H1 (cell line): ENCODE measurements around the gene ZNF48. TPM values are rescaled to one million over a fixed set of nuclear protein-coding genes. Genes with fewer than 3 reads are reported as not detected.

Source experiments
- CTCF ChIA-PET: fragments of 300-600 bp; sonication (Branson Sonifier 250); formaldehyde crosslinking; loops from one replicate; lab custom pipeline; 2021; ENCODE audit not compliant: partially characterized antibody; lab: Charles Lee
- POLR2A ChIA-PET: fragments of 300-600 bp; sonication (Branson Sonifier 250); formaldehyde crosslinking; loops from one replicate; lab custom pipeline; 2021; ENCODE audit warnings: inconsistent platforms; ENCODE audit not compliant: partially characterized antibody; lab: Charles Lee
- DNase-seq, 2 experiments: peaks; one replicate each; pipeline versions ENCODE4 v3.0.0 to v3.0.0-alpha.2; 2010 to 2022; ENCODE audit warnings: low spot score in 2 of 2, low read depth in 1 of 2, mixed read lengths in 1 of 2
- FAIRE-seq: peaks from 2 replicates; lab custom pipeline; 2011; peaks lifted over from hg19 to GRCh38; lab: Jason Lieb, UNC
- H2AFZ ChIP-seq: 2 replicates; pipeline ENCODE4 v1.8.1; 2012; ENCODE audit warnings: low read length, inconsistent platforms
- H2AK5ac ChIP-seq: 2 replicates; pipeline ENCODE4 v1.6.1; 2013; ENCODE audit warnings: low read depth, low read length
- H2BK120ac ChIP-seq: replicated peaks from 2 replicates; pipeline ENCODE3; 2013; ENCODE audit warnings: low read depth, low read length, inconsistent platforms
- H2BK12ac ChIP-seq: 2 replicates; pipeline ENCODE4 v1.6.1; 2013; ENCODE audit warnings: low read depth, low read length
- H2BK15ac ChIP-seq: 2 replicates; pipeline ENCODE4 v1.6.1; 2013; ENCODE audit warnings: low read length
- H2BK20ac ChIP-seq: 2 replicates; pipeline ENCODE4 v1.6.1; 2013; ENCODE audit warnings: low read length
- H2BK5ac ChIP-seq: 2 replicates; pipeline ENCODE4 v1.6.1; 2013; ENCODE audit warnings: low read depth, low read length
- H3K14ac ChIP-seq: 2 replicates; pipeline ENCODE4 v1.6.1; 2013; ENCODE audit warnings: inconsistent platforms; ENCODE audit not compliant: insufficient read length
- H3K18ac ChIP-seq: 2 replicates; pipeline ENCODE4 v1.6.1; 2013; ENCODE audit warnings: low read length; ENCODE audit errors: extremely low read depth
- H3K23ac ChIP-seq: 2 replicates; pipeline ENCODE4 v1.6.1; 2013; ENCODE audit warnings: inconsistent platforms; ENCODE audit not compliant: insufficient read length
- H3K23me2 ChIP-seq: 2 replicates; pipeline ENCODE4 v1.6.1; 2013; ENCODE audit warnings: low read depth, low read length
- H3K27ac ChIP-seq: 2 replicates; pipeline ENCODE4 v1.6.1; 2011; ENCODE audit warnings: low read depth, low read length, inconsistent platforms
- H3K27me3 ChIP-seq, 4 experiments: replicated peaks in 1 of 4; 1 replicate in 1 of 4; 2 replicates in 3 of 4; pipeline versions ENCODE4 v1.6.1 to v1.8.1; 2011 to 2013; ENCODE audit warnings: low read length in 3 of 4, mild to moderate bottlenecking in 3 of 4, inconsistent platforms in 2 of 4, mixed read lengths in 2 of 4, moderate library complexity in 1 of 4; ENCODE audit not compliant: control insufficient read depth in 3 of 4, insufficient read depth in 3 of 4; ENCODE audit errors: extremely low read depth in 1 of 4
- H3K36me3 ChIP-seq, 4 experiments: 2 replicates each; pipeline versions ENCODE4 v1.6.1 to v1.8.1; 2011 to 2013; ENCODE audit warnings: mild to moderate bottlenecking in 4 of 4, low read length in 3 of 4, moderate library complexity in 2 of 4, control low read depth in 1 of 4, inconsistent platforms in 1 of 4; ENCODE audit not compliant: insufficient read depth in 4 of 4, control insufficient read depth in 2 of 4
- H3K4ac ChIP-seq: replicated peaks from 2 replicates; pipeline ENCODE3; 2013; ENCODE audit warnings: low read length, low read depth, mixed read lengths, inconsistent platforms; ENCODE audit not compliant: insufficient read length
- H3K4me1 ChIP-seq, 4 experiments: replicated peaks in 1 of 4; 1 replicate in 1 of 4; 2 replicates in 3 of 4; pipeline versions ENCODE4 v1.6.1 to v1.8.1; 2011 to 2013; ENCODE audit warnings: low read length in 3 of 4, inconsistent platforms in 2 of 4, mixed read lengths in 1 of 4; ENCODE audit not compliant: insufficient read depth in 4 of 4, control insufficient read depth in 3 of 4
- H3K4me2 ChIP-seq, 2 experiments: 2 replicates each; pipeline versions ENCODE4 v1.6.1 to v1.8.1; 2011 to 2013; ENCODE audit warnings: low read depth in 2 of 2, low read length in 2 of 2, control low read depth in 1 of 2, inconsistent platforms in 1 of 2, mild to moderate bottlenecking in 1 of 2; ENCODE audit not compliant: insufficient read depth in 1 of 2
- H3K4me3 ChIP-seq, 4 experiments: fragments of 200-600, 300-600 bp in 1 of 4; sonication (generic), shearing (Covaris generic), sonication (Bioruptor Twin) in 1 of 4; 2 replicates each; pipeline versions ENCODE4 v1.5.1 to v1.8.1; 2011 to 2016; ENCODE audit warnings: low read length in 4 of 4, low read depth in 3 of 4, control low read depth in 2 of 4, inconsistent platforms in 2 of 4, mild to moderate bottlenecking in 2 of 4, mixed read lengths in 1 of 4, moderate library complexity in 1 of 4; ENCODE audit not compliant: insufficient read depth in 2 of 4; ENCODE audit errors: extremely low read depth in 1 of 4
- H3K56ac ChIP-seq: replicated peaks from 2 replicates; pipeline ENCODE3; 2013; ENCODE audit warnings: low read depth, mild to moderate bottlenecking, mixed read lengths, low read length, inconsistent platforms; ENCODE audit not compliant: insufficient read length
- H3K79me1 ChIP-seq: 2 replicates; pipeline ENCODE4 v1.6.1; 2013; ENCODE audit warnings: low read depth, low read length, control low read depth
- H3K79me2 ChIP-seq, 2 experiments: 2 replicates each; pipeline versions ENCODE4 v1.6.1 to v1.8.1; 2012 to 2013; ENCODE audit warnings: low read length in 2 of 2, mild to moderate bottlenecking in 2 of 2, inconsistent platforms in 1 of 2; ENCODE audit not compliant: insufficient read depth in 2 of 2, control insufficient read depth in 1 of 2
- H3K9ac ChIP-seq, 4 experiments: replicated peaks in 1 of 4; 1 replicate in 1 of 4; 2 replicates in 3 of 4; pipeline versions ENCODE4 v1.6.1 to v1.8.1; 2011 to 2013; ENCODE audit warnings: low read depth in 3 of 4, low read length in 3 of 4, control low read depth in 2 of 4, mild to moderate bottlenecking in 2 of 4, moderate library complexity in 2 of 4, inconsistent platforms in 1 of 4; ENCODE audit errors: extremely low read depth in 1 of 4
- H3K9me3 ChIP-seq, 2 experiments: 2 replicates each; pipeline versions ENCODE4 v1.6.1 to v1.8.1; 2012 to 2013; ENCODE audit warnings: mild to moderate bottlenecking in 2 of 2, moderate library complexity in 2 of 2, control low read depth in 1 of 2, inconsistent platforms in 1 of 2, low read depth in 1 of 2, low read length in 1 of 2, mixed read lengths in 1 of 2; ENCODE audit not compliant: insufficient read depth in 2 of 2
- H4K20me1 ChIP-seq, 2 experiments: replicated peaks in 1 of 2; 2 replicates each; pipeline versions ENCODE3 to v1.8.1; 2011 to 2013; ENCODE audit warnings: inconsistent platforms in 2 of 2, low read length in 2 of 2, mild to moderate bottlenecking in 1 of 2; ENCODE audit not compliant: insufficient read depth in 2 of 2, control insufficient read depth in 1 of 2
- H4K5ac ChIP-seq: 2 replicates; pipeline ENCODE4 v1.6.1; 2013; ENCODE audit warnings: low read length, low read depth, mixed read lengths, inconsistent platforms; ENCODE audit not compliant: insufficient read length
- H4K8ac ChIP-seq: 2 replicates; pipeline ENCODE4 v1.8.0; 2013; ENCODE audit warnings: mild to moderate bottlenecking, moderate library complexity, low read length, inconsistent platforms; ENCODE audit not compliant: insufficient read depth; ENCODE audit errors: extremely low read depth
- H4K91ac ChIP-seq: replicated peaks from 2 replicates; pipeline ENCODE3; 2013; ENCODE audit warnings: low read length, mixed read lengths, inconsistent platforms; ENCODE audit not compliant: insufficient read length
- EGR1 ChIP-seq: IDR thresholded peaks from 2 replicates; pipeline ENCODE4 v1.6.1; 2011; ENCODE audit warnings: low read depth, low read length, borderline replicate concordance
- KDM1A ChIP-seq: fragments of 200-600, 300-600 bp; sonication (generic); IDR thresholded peaks from 2 replicates; pipeline ENCODE4 v1.7.1; 2016; ENCODE audit warnings: mild to moderate bottlenecking, low read length, borderline replicate concordance
- NANOG ChIP-seq: IDR thresholded peaks from 2 replicates; pipeline ENCODE4 v1.6.1; 2011; ENCODE audit warnings: low read length, low read depth, mild to moderate bottlenecking, inconsistent platforms; ENCODE audit not compliant: insufficient read depth, poor library complexity, severe bottlenecking
- RFX5 ChIP-seq: IDR thresholded peaks from 2 replicates; pipeline ENCODE4 v1.6.1; 2011; ENCODE audit warnings: low read depth, low read length, improper control_type of control experiment, borderline replicate concordance
- WGBS, 2 experiments: shearing (Covaris generic) in 1 of 2; methylation state at CpG; one replicate each; pipeline versions ENCODE4 v1.1.6 to v1.1.7; 2013 to 2015; ENCODE audit warnings: low lambda C conversion rate in 2 of 2, mixed read lengths in 2 of 2, inconsistent platforms in 1 of 2, low coverage in 1 of 2, missing lambda C conversion rate in 1 of 2; ENCODE audit not compliant: insufficient replicate concordance in 2 of 2, insufficient coverage in 1 of 2, insufficient read length in 1 of 2; ENCODE audit errors: extremely low coverage in 1 of 2, missing lambda C conversion rate in 1 of 2; 5-methylcytosine and 5-hydroxymethylcytosine counted together
- polyA plus RNA-seq, 7 experiments: library from polyadenylated mRNA; depleted of rRNA in 3 of 7; stranded (reverse) in 5 of 7; unstranded in 2 of 7; fragments of >200 nt in 5 of 7; fragments of 200-250 nt in 2 of 7; gene quantifications; 1 replicate in 5 of 7; 2 replicates in 1 of 7; 4 replicates in 1 of 7; pipeline versions ENCODE4 v1.2.1 to v1.2.3, GENCODE V29; 2011 to 2013; ENCODE audit warnings: missing spikeins in 2 of 7, mixed read lengths in 2 of 7
- total RNA-seq: library from RNA; stranded (reverse); fragmentation: NEBNext Ultra II Directional; extraction: Animal tissue kit (Norgen Biotek cat#: 25700); gene quantifications from 2 replicates; pipeline ENCODE4 v1.2.1, GENCODE V29; 2021

The ZNF48 gene
- total and polyA plus RNA-seq, 2 of the 8 experiments (the other 6 are each of a cell fraction or from before 2014, with no cell fraction given) = 30.4 to 41.2 TPM

DNA sequence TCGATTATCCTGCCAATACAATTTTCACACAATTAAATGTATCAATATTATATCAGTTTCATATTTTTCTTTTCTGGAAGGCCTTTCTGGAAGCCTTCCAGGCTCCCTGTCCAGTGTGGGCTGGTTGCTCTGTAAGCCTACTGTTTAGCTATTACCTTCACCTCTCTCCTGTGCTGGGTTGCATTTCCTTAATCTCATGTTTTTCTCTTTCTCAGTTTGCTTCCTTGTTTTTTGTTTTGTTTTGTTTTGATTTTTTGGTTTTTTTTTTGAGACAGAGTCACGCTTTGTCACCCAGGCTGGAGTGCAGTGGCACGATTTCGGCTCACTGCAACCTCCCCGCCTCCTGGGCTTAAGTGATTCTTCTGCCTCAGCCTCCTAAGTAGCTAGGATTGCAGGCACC lies 43.6 kb downstream of the ZNF48 start:
- peaks cover 0 to 4% (median 0%) of the 10 kb centered on the region in 4 experiments; a peak in 1 of 8 replicates for H3K36me3 ChIP-seq
- H2BK15ac ChIP-seq = no peak overlapping the region
- no peaks in the 10 kb centered on the region for H3K23me2 ChIP-seq
- no peak for TF ChIP-seq NANOG
- TF ChIP-seq EGR1 = no peak
- no peak for TF ChIP-seq RFX5
- TF ChIP-seq KDM1A = no peak
- H3K56ac ChIP-seq = no peak overlapping the region
- ChIA-PET CTCF (interaction anchor here (1.2 to 1.5 kb wide), 2 partner anchors 97 to 177 kb away, joined by 3 to 4 read pairs; no protein-coding TSS in a partner anchor), POLR2A (no interaction called here)
- H2BK5ac ChIP-seq = no peak overlapping the region
- DNase-seq (no peak), FAIRE-seq (no peak)
- H2BK20ac ChIP-seq = no peak overlapping the region
- no peak overlapping the region for H2BK120ac ChIP-seq
- no peak overlapping the region for H2AFZ ChIP-seq
- no peak overlapping the region for H3K9ac ChIP-seq
- no peak overlapping the region for H4K8ac ChIP-seq
- H3K23ac ChIP-seq = no peak overlapping the region
- no peak overlapping the region for H4K91ac ChIP-seq
- H3K27ac ChIP-seq = no peak overlapping the region
- 0 out of 7 replicates have a peak, but pooled peaks cover 0 to 4% (median 0%) of the 10 kb centered on the region in 4 experiments for H3K27me3 ChIP-seq
- no peak overlapping the region for H3K4ac ChIP-seq
- no peak overlapping the region for H2BK12ac ChIP-seq
- no peaks in the 10 kb centered on the region for H3K9me3 ChIP-seq
- no peak overlapping the region for H3K14ac ChIP-seq
- no peak overlapping the region for H3K4me3 ChIP-seq
- H3K4me1 ChIP-seq = peaks cover 0 to 2% (median 0%) of the 10 kb centered on the region in 4 experiments; a peak in 1 of 7 replicates
- no peak overlapping the region for H2AK5ac ChIP-seq
- H3K18ac ChIP-seq = no peak overlapping the region
- H4K20me1 ChIP-seq = no peaks in the 10 kb centered on the region
- no peak overlapping the region for H3K4me2 ChIP-seq
- 0 out of 4 replicates have a peak, but pooled peaks cover 0 to under 1% of the 10 kb centered on the region in 2 experiments for H3K79me2 ChIP-seq
- no peaks in the 10 kb centered on the region for H3K79me1 ChIP-seq
- 97% methylated on average over 5 of the region's 5 CpGs; no CpG with 5 or more reads in 1 of the 2 experiments for WGBS, 2 experiments
- H4K5ac ChIP-seq = no peak overlapping the region
